Measurements from ENCODE around the gene USP7. TPM values are rescaled to one million over a fixed set of nuclear protein-coding genes. Genes with fewer than 3 reads are reported as not detected.

The USP7 gene
- total and polyA plus RNA-seq, 2 experiments from 2014 or later, result 13.3 to 30.6 TPM

- no peak overlapping the region for H2AFZ ChIP-seq
- DNase-seq, result peak; percentile 55
- H3K4me2 ChIP-seq (ENCODE audit: unreplicated experiment), result peak overlapping the region; percentile 26
- no peaks in the 10 kb centered on the region for H3K9me3 ChIP-seq (ENCODE audit: low read depth)
- in situ Hi-C loops (cut with MboI), result no loop called here
- TF ChIP-seq EZH2 (IDR thresholded peaks at IDR 0.05; ENCODE audit: insufficient read depth, poor library complexity, severe bottlenecking), result no peak
- TF ChIP-seq EZH2phosphoT487 (IDR thresholded peaks at IDR 0.05; ENCODE audit: insufficient read depth, low read depth), result no peak
- no peaks in the 10 kb centered on the region for H3K27me3 ChIP-seq (replicated peaks; ENCODE audit: insufficient read depth)
- peaks cover 5% of the 10 kb centered on the region; the same call in 1 of the 2 replicates for H3F3A ChIP-seq (ENCODE audit: insufficient read depth)
- H3K36me3 ChIP-seq (ENCODE audit: low read depth), result no peaks in the 10 kb centered on the region
- H3K4me1 ChIP-seq (ENCODE audit: insufficient read depth), result peaks cover 23% of the 10 kb centered on the region
- peak overlapping the region; percentile 25; the same call in 1 of the 2 replicates for H3K27ac ChIP-seq
- WGBS, 2 experiments (ENCODE audit: low coverage in 1 of 2, low lambda C conversion rate in 2 of 2, missing lambda C conversion rate in 2 of 2), result 75 to 81% methylated on average over 11 of the region's 11 CpGs
- H3K4me3 ChIP-seq, result no peak overlapping the region
- H3K9ac ChIP-seq, result no peak overlapping the region
- no peaks in the 10 kb centered on the region for H3K9me2 ChIP-seq (ENCODE audit: insufficient read depth)
- peaks cover 56% of the 10 kb centered on the region for H4K20me1 ChIP-seq (ENCODE audit: insufficient read depth)
- H3K79me2 ChIP-seq (ENCODE audit: insufficient read depth), result peaks cover 95% of the 10 kb centered on the region
Observed at GRCh38 chr16:8950580-8951077, 13.1 kb downstream of the USP7 start.

- H3K9ac ChIP-seq, result no peak overlapping the region
- TF ChIP-seq EZH2 (IDR thresholded peaks at IDR 0.05; ENCODE audit: insufficient read depth, poor library complexity, severe bottlenecking), result no peak
- H3K79me2 ChIP-seq (ENCODE audit: insufficient read depth), result peaks cover 95% of the 10 kb centered on the region
- H3K4me3 ChIP-seq, result no peak overlapping the region
- H3K27me3 ChIP-seq (replicated peaks; ENCODE audit: insufficient read depth), result no peaks in the 10 kb centered on the region
- H3F3A ChIP-seq (ENCODE audit: insufficient read depth), result 0 out of 2 replicates have a peak, but pooled peaks cover 5% of the 10 kb centered on the region
- no peaks in the 10 kb centered on the region for H3K9me3 ChIP-seq (ENCODE audit: low read depth)
- H3K9me2 ChIP-seq (ENCODE audit: insufficient read depth), result no peaks in the 10 kb centered on the region
- peak overlapping the region; percentile 14 for H3K4me2 ChIP-seq (ENCODE audit: unreplicated experiment)
- H3K4me1 ChIP-seq (ENCODE audit: insufficient read depth), result peaks cover 19% of the 10 kb centered on the region
- H3K27ac ChIP-seq, result no peak overlapping the region
- WGBS, 2 experiments (ENCODE audit: low coverage in 1 of 2, low lambda C conversion rate in 2 of 2, missing lambda C conversion rate in 2 of 2), result 90 to 93% methylated on average over 6 of the region's 6 CpGs
- H2AFZ ChIP-seq, result no peak overlapping the region
- no peak for DNase-seq
- in situ Hi-C loops (cut with MboI), result loop anchor here (25.0 kb wide), 1 partner anchor 1788 kb away; the partner anchor contains the start of gene NUBP1
- H4K20me1 ChIP-seq (ENCODE audit: insufficient read depth), result peaks cover 55% of the 10 kb centered on the region
- H3K36me3 ChIP-seq (ENCODE audit: low read depth), result no peaks in the 10 kb centered on the region
Observed at GRCh38 chr16:8949536-8950418, 13.9 kb downstream of the USP7 start.

GRCh38 chr16:8948831-8949230, 14.9 kb downstream of the USP7 start:
- peaks cover 63% of the 10 kb centered on the region for H4K20me1 ChIP-seq (ENCODE audit: insufficient read depth)
- no peak for DNase-seq
- in situ Hi-C loops (cut with MboI), result loop anchor here (25.0 kb wide), 1 partner anchor 1788 kb away; the partner anchor contains the start of gene NUBP1
- no peak overlapping the region for H3K27ac ChIP-seq
- H3K4me1 ChIP-seq (ENCODE audit: insufficient read depth), result peaks cover 19% of the 10 kb centered on the region
- no peak overlapping the region for H3K4me2 ChIP-seq (ENCODE audit: unreplicated experiment)
- H3K9ac ChIP-seq, result no peak overlapping the region
- H3K9me2 ChIP-seq (ENCODE audit: insufficient read depth), result no peaks in the 10 kb centered on the region
- H3K79me2 ChIP-seq (ENCODE audit: insufficient read depth), result peaks cover 96% of the 10 kb centered on the region
- WGBS, 2 experiments (ENCODE audit: low coverage in 1 of 2, low lambda C conversion rate in 2 of 2, missing lambda C conversion rate in 2 of 2), result 71 to 72% methylated on average over 5 of the region's 5 CpGs
- H3K9me3 ChIP-seq (ENCODE audit: low read depth), result no peaks in the 10 kb centered on the region
- no peak overlapping the region for H2AFZ ChIP-seq
- H3F3A ChIP-seq (ENCODE audit: insufficient read depth), result 0 out of 2 replicates have a peak, but pooled peaks cover 5% of the 10 kb centered on the region
- H3K4me3 ChIP-seq, result no peak overlapping the region
- TF ChIP-seq EZH2 (IDR thresholded peaks at IDR 0.05; ENCODE audit: insufficient read depth, poor library complexity, severe bottlenecking) (no peak), EZH2phosphoT487 (IDR thresholded peaks at IDR 0.05; ENCODE audit: insufficient read depth, low read depth) (no peak)
- no peaks in the 10 kb centered on the region for H3K27me3 ChIP-seq (replicated peaks; ENCODE audit: insufficient read depth)
- no peaks in the 10 kb centered on the region for H3K36me3 ChIP-seq (ENCODE audit: low read depth)

GRCh38 chr16:8948069-8948593, 15.6 kb downstream of the USP7 start:
- in situ Hi-C loops (cut with MboI), result loop anchor here (25.0 kb wide), 1 partner anchor 1789 kb away; the partner anchor contains the start of gene NUBP1
- TF ChIP-seq EZH2phosphoT487 (IDR thresholded peaks at IDR 0.05; ENCODE audit: insufficient read depth, low read depth) (no peak), EZH2 (IDR thresholded peaks at IDR 0.05; ENCODE audit: insufficient read depth, poor library complexity, severe bottlenecking) (no peak)
- WGBS, 2 experiments (ENCODE audit: low coverage in 1 of 2, low lambda C conversion rate in 2 of 2, missing lambda C conversion rate in 2 of 2), result 85 to 86% methylated on average over 6 of the region's 6 CpGs
- Histone ChIP-seq H3K36me3 (ENCODE audit: low read depth) (no peaks in the 10 kb centered on the region), H3K4me1 (ENCODE audit: insufficient read depth) (peaks cover 19% of the 10 kb centered on the region), H3K4me2 (ENCODE audit: unreplicated experiment) (no peak overlapping the region), H4K20me1 (ENCODE audit: insufficient read depth) (peaks cover 64% of the 10 kb centered on the region), H3F3A (ENCODE audit: insufficient read depth) (0 out of 2 replicates have a peak, but pooled peaks cover 5% of the 10 kb centered on the region), H2AFZ (no peak overlapping the region), H3K27me3 (replicated peaks; ENCODE audit: insufficient read depth) (no peaks in the 10 kb centered on the region), H3K9ac (no peak overlapping the region), H3K79me2 (ENCODE audit: insufficient read depth) (peaks cover 100% of the 10 kb centered on the region), H3K4me3 (no peak overlapping the region), H3K9me3 (ENCODE audit: low read depth) (no peaks in the 10 kb centered on the region), H3K9me2 (ENCODE audit: insufficient read depth) (no peaks in the 10 kb centered on the region), H3K27ac (no peak overlapping the region)
- no peak for DNase-seq

Data from GM23248 (cell line).